HepG2 (cell line): ENCODE results near the gene SGSM1. TPM values are rescaled to one million over a fixed set of nuclear protein-coding genes. Genes with fewer than 3 reads are reported as not detected.

Source experiments
- ATAC-seq: fragments of 200-7000 bp; cut with Tn5 transposase; 3 replicates; pipeline ENCODE4 v1.9.1; 2020; ENCODE audit warnings: mild to moderate bottlenecking, moderate library complexity
- BruUV-seq: library from RNA; stranded (reverse); fragments of 400-500 nt; replicated peaks from 2 replicates; lab custom pipeline; 2021; lab: Mats Ljungman, UMichigan
- CTCF ChIA-PET: fragments of 300-600 bp; formaldehyde crosslinking; extraction: SDS; loops from one replicate; lab custom pipeline; 2021; ENCODE audit warnings: low total read pairs, inconsistent platforms, low intra/inter-chr PET ratio; lab: Yijun Ruan, JAX
- POLR2A ChIA-PET: fragments of 350-600 bp; sonication (Branson Sonifier 250); formaldehyde crosslinking; loops from one replicate; lab custom pipeline; 2020; ENCODE audit warnings: antibody characterized with exemption, inconsistent platforms; lab: Yijun Ruan, JAX
- DNase-seq: peaks from one replicate; pipeline ENCODE4 v3.0.0-alpha.2; 2015; ENCODE audit warnings: low spot score
- FAIRE-seq: peaks from 3 replicates; lab custom pipeline; 2011; peaks lifted over from hg19 to GRCh38; lab: Jason Lieb, UNC
- H2AFZ ChIP-seq: one replicate; pipeline ENCODE4 v1.6.1; 2011; ENCODE audit warnings: low read length, inconsistent platforms
- H3K27ac ChIP-seq: fragments of 300-600 bp; 3 replicates; pipeline ENCODE4 v1.8.0; 2011; ENCODE audit warnings: mixed run types, mild to moderate bottlenecking, mixed read lengths, low read length, inconsistent platforms; ENCODE audit not compliant: insufficient read depth; ENCODE audit errors: extremely low read length
- H3K27me3 ChIP-seq, 2 experiments: fragments of 200-600 bp in 1 of 2; 2 replicates in 1 of 2; 3 replicates in 1 of 2; pipeline versions ENCODE4 v1.6.0 to v1.8.0; 2011; ENCODE audit warnings: low read length in 2 of 2, mild to moderate bottlenecking in 2 of 2, moderate library complexity in 2 of 2, inconsistent platforms in 1 of 2; ENCODE audit not compliant: insufficient read depth in 2 of 2, control insufficient read depth in 1 of 2
- H3K36me3 ChIP-seq, 2 experiments: fragments of 200-600 bp in 1 of 2; replicated peaks in 1 of 2; 2 replicates in 1 of 2; 3 replicates in 1 of 2; pipeline versions ENCODE4 v1.5.1 to v1.8.0; 2011; ENCODE audit warnings: low read length in 2 of 2, inconsistent platforms in 1 of 2; ENCODE audit not compliant: insufficient read depth in 2 of 2, control insufficient read depth in 1 of 2
- H3K4me1 ChIP-seq: 2 replicates; pipeline ENCODE4 v1.5.1; 2012; ENCODE audit warnings: low read length, inconsistent platforms; ENCODE audit not compliant: insufficient read depth
- H3K4me2 ChIP-seq: 2 replicates; pipeline ENCODE4 v1.6.0; 2011; ENCODE audit warnings: low read depth, low read length, inconsistent platforms
- H3K4me3 ChIP-seq, 3 experiments: fragments of 200-600 bp in 1 of 3; sonication (generic), shearing (Covaris generic) in 1 of 3; replicated peaks in 1 of 3; 2 replicates each; pipeline ENCODE4 v1.5.1; 2011 to 2016; ENCODE audit warnings: low read length in 3 of 3, inconsistent platforms in 2 of 3, low read depth in 2 of 3, mild to moderate bottlenecking in 2 of 3, control low read depth in 1 of 3, mixed read lengths in 1 of 3; ENCODE audit not compliant: insufficient read depth in 1 of 3
- H3K79me2 ChIP-seq: one replicate; pipeline ENCODE4 v1.6.1; 2011; ENCODE audit warnings: low read length, inconsistent platforms; ENCODE audit not compliant: insufficient read depth
- H3K9ac ChIP-seq: 2 replicates; pipeline ENCODE4 v1.6.0; 2011; ENCODE audit warnings: mild to moderate bottlenecking, low read depth, low read length, inconsistent platforms; ENCODE audit not compliant: insufficient read depth
- H3K9me3 ChIP-seq: 2 replicates; pipeline ENCODE4 v1.5.1; 2012; ENCODE audit warnings: mild to moderate bottlenecking, low read length
- H4K20me1 ChIP-seq: 2 replicates; pipeline ENCODE4 v1.6.0; 2011; ENCODE audit warnings: inconsistent platforms, mild to moderate bottlenecking, low read length, moderate library complexity; ENCODE audit not compliant: insufficient read depth
- BCLAF1 ChIP-seq: fragments of 450-650 bp; IDR thresholded peaks from 2 replicates; pipeline ENCODE4 v1.6.1; 2017; ENCODE audit warnings: mild to moderate bottlenecking
- CENPT ChIP-seq: sonication (generic); formaldehyde crosslinking; IDR thresholded peaks from 2 replicates; pipeline ENCODE4 v1.8.0; 2022; ENCODE audit warnings: low read depth, mild to moderate bottlenecking, moderate library complexity, missing genetic modification reagents
- MAFK ChIP-seq, 2 experiments: IDR thresholded peaks in 1 of 2; conservative IDR thresholded peaks in 1 of 2; 2 replicates each; pipeline ENCODE4 v1.6.1; 2011; ENCODE audit warnings: improper control_type of control experiment in 2 of 2, low read length in 2 of 2
- PRDM15 ChIP-seq: sonication (generic); formaldehyde crosslinking; IDR thresholded peaks from 2 replicates; pipeline ENCODE4 v1.4.0; 2020; ENCODE audit warnings: missing genetic modification reagents
- SNAPC5 ChIP-seq: sonication (generic); formaldehyde crosslinking; IDR thresholded peaks from 2 replicates; pipeline ENCODE4 v1.8.1; 2023; ENCODE audit warnings: mild to moderate bottlenecking, missing genetic modification reagents, borderline replicate concordance
- ZHX1 ChIP-seq: sonication (generic); formaldehyde crosslinking; IDR thresholded peaks from 2 replicates; pipeline ENCODE4 v1.8.1; 2022; ENCODE audit warnings: low read depth, mild to moderate bottlenecking, missing genetic modification reagents
- ZNF350 ChIP-seq: sonication (generic); formaldehyde crosslinking; IDR thresholded peaks from 2 replicates; pipeline ENCODE4 v1.4.0; 2020; ENCODE audit warnings: mild to moderate bottlenecking, low read depth, missing genetic modification reagents, borderline replicate concordance
- ZNF550 ChIP-seq: sonication (generic); formaldehyde crosslinking; IDR thresholded peaks from 2 replicates; pipeline ENCODE4 v1.4.0; 2020; ENCODE audit warnings: mild to moderate bottlenecking, missing genetic modification reagents, borderline replicate concordance
- ZNF570 ChIP-seq: sonication (generic); formaldehyde crosslinking; IDR thresholded peaks from 2 replicates; pipeline ENCODE4 v1.4.0; 2020; ENCODE audit warnings: mild to moderate bottlenecking, missing genetic modification reagents, borderline replicate concordance
- WGBS: methylation state at CpG from one replicate; pipeline ENCODE4 v1.1.6; 2017; ENCODE audit warnings: low lambda C conversion rate; 5-methylcytosine and 5-hydroxymethylcytosine counted together
- in situ Hi-C: cut with HindIII; loops from 2 replicates; pipeline ENCODE4 v1.10.0; 2017; ENCODE audit warnings: low pct_unique_long_range_greater_than_20kb; ENCODE audit not compliant: extremely low pct_ligation_motif_present
- intact Hi-C: fragments of 100-400 bp; cut with micrococcal nuclease; formaldehyde crosslinking; loops from one replicate; pipeline ENCODE4 v1.10.0; 2022; ENCODE audit not compliant: unreplicated experiment
- polyA plus RNA-seq, 8 experiments: library from polyadenylated mRNA; depleted of rRNA in 3 of 8; stranded (reverse) in 7 of 8; unstranded in 1 of 8; fragments of >200 nt; fragmentation: Illumina TruSeq in 4 of 8; extraction: Trizol in 4 of 8; gene quantifications; 2 replicates each; pipeline versions ENCODE4 v1.2.1 to v1.2.3, GENCODE V29; 2011 to 2016; ENCODE audit warnings: low read depth in 4 of 8, missing spikeins in 1 of 8, mixed read lengths in 1 of 8; ENCODE audit not compliant: insufficient read depth in 1 of 8
- total RNA-seq, 5 experiments: library from RNA; depleted of rRNA; stranded (reverse); fragments of >200 nt; fragmentation: Illumina TruSeq; extraction: Trizol; gene quantifications; 2 replicates each; pipeline ENCODE4 v1.2.3, GENCODE V29; 2016; ENCODE audit warnings: low read depth in 1 of 5

SGSM1 gene
- total and polyA plus RNA-seq, 2 of the 13 experiments (the other 11 are each of a cell fraction or from before 2014, with no cell fraction given), result 0.07 TPM; not detected in 1

GRCh38 chr22:24894998-24895397 is 89.0 kb downstream of the SGSM1 start (continued):
- no peak for TF ChIP-seq MAFK (conservative IDR thresholded peaks at IDR 0.05 in 1 of 2, IDR thresholded peaks at IDR 0.05 in 1 of 2; ENCODE audit: low read length in 2 of 2)
- TF ChIP-seq BCLAF1, result no peak
- no peak for TF ChIP-seq ZHX1

- no peak for FAIRE-seq
- no peaks in the 10 kb centered on the region for H3K36me3 ChIP-seq
- TF ChIP-seq PRDM15, result no peak
- TF ChIP-seq ZNF550 (CRISPR knock-in tag), result no peak
- TF ChIP-seq ZNF350, result no peak
- no peak for TF ChIP-seq CENPT
- no peak for TF ChIP-seq SNAPC5 (CRISPR knock-in tag)
- TF ChIP-seq ZNF570 (CRISPR knock-in tag), result no peak
- TF ChIP-seq, all 625 proteins: peak for 0
- H3K27me3 ChIP-seq, result no peaks in the 10 kb centered on the region
- H3K79me2 ChIP-seq, result no peaks in the 10 kb centered on the region
- WGBS, result 22% methylated on average over 2 of the region's 2 CpGs
- intact Hi-C loops, result no loop called here
- H3K4me3 ChIP-seq, result no peak overlapping the region
- no peaks in the 10 kb centered on the region for H3K4me1 ChIP-seq
- no peaks in the 10 kb centered on the region for H4K20me1 ChIP-seq
- no peak overlapping the region for H3K27ac ChIP-seq
- DNase-seq, result no peak
- H3K9ac ChIP-seq, result no peak overlapping the region
- CTCF ChIA-PET, result no interaction called here
- no peak overlapping the region for H2AFZ ChIP-seq
- H3K4me2 ChIP-seq, result no peak overlapping the region
- in situ Hi-C loops, result no loop called here
- peaks cover 8% of the 10 kb centered on the region for H3K9me3 ChIP-seq
- no peak for ATAC-seq
- POLR2A ChIA-PET, result no interaction called here
- BruUV-seq, result no TSS peak
Measured at GRCh38 chr22:24901448-24901847, 95.4 kb downstream of the SGSM1 start.
